ENCODE data around the gene MYO10. TPM values are rescaled to one million over a fixed set of nuclear protein-coding genes. Genes with fewer than 3 reads are reported as not detected.

The MYO10 gene
- total RNA-seq, 2 donors from 2014 or later, result 24.7 to 77.0 TPM

DNA sequence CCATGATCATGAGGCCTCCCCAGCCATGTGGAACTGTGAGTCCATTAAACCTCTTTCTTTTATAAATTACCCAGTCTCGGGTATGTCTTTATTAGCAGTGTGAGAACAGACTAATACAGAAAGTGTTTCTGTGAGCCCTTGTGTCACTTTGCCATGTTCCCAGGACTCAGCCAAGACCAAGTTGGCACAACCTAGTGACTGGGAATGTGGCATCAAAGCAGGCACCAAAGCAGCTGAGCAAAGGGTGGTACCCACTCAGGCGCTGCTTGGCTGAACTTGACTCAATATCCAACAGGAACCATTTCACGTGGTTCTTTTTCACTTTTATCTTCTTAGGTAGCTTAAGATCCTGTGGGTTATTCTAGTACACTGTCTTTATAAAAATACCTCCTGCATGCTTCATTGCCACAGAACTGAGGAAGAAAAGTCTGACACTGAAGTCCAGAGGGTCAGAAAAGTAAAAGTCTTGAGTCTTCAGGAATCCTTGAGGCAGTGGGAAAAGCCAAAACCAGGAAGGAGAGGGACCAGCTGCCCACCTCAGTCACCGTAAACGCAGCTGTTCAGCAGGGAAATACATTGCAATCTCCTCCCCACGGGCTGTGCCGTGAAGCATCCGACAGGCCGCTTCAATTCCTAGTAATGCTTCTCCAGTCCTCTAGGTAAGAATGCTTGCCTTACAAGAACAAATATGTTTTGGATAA is 228.8 kb downstream of the MYO10 start:
- Histone ChIP-seq H3K36me3 (no peaks in the 10 kb centered on the region), H3K27me3 (replicated peaks; ENCODE audit: insufficient read depth) (no peaks in the 10 kb centered on the region), H3K9me3 (no peaks in the 10 kb centered on the region), H3K4me1 (replicated peaks) (no peaks in the 10 kb centered on the region), H3K27ac (no peak overlapping the region), H3K4me3 (no peak overlapping the region)
- no peak for TF ChIP-seq POLR2AphosphoS5 (IDR thresholded peaks at IDR 0.05)
- TF ChIP-seq POLR2A (IDR thresholded peaks at IDR 0.05), result no peak
- TF ChIP-seq, protein P1, sequence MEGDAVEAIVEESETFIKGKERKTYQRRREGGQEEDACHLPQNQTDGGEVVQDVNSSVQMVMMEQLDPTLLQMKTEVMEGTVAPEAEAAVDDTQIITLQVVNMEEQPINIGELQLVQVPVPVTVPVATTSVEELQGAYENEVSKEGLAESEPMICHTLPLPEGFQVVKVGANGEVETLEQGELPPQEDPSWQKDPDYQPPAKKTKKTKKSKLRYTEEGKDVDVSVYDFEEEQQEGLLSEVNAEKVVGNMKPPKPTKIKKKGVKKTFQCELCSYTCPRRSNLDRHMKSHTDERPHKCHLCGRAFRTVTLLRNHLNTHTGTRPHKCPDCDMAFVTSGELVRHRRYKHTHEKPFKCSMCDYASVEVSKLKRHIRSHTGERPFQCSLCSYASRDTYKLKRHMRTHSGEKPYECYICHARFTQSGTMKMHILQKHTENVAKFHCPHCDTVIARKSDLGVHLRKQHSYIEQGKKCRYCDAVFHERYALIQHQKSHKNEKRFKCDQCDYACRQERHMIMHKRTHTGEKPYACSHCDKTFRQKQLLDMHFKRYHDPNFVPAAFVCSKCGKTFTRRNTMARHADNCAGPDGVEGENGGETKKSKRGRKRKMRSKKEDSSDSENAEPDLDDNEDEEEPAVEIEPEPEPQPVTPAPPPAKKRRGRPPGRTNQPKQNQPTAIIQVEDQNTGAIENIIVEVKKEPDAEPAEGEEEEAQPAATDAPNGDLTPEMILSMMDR (IDR thresholded peaks at IDR 0.05), result no peak
- no peak for DNase-seq (ENCODE audit: low spot score)
- intact Hi-C loops (cut with DNase I), result no loop called here
- 89% methylated on average over 9 of the region's 9 CpGs for WGBS

DNA sequence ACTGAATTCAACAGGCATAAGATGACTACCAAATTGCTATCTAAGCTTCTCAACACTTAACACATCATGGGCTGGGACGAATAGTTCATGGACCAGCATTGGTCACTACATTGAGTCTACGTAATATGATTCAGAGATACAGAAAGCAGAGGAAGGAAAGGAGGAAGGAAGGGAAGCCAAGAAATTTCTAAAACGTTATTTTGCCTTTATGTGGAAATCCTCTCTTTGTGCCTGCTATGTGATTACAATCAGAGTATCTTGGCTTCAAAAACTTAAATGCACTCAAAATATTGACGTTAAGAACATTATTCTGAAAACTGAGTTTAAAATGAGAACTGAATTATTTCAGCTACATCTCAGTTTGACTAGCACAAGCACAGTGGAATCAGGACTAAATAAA is 231.1 kb downstream of the MYO10 start:
- no peaks in the 10 kb centered on the region for H3K9me3 ChIP-seq
- DNase-seq (ENCODE audit: low spot score), result no peak
- WGBS, result 58% methylated on average over 4 of the region's 4 CpGs
- no peaks in the 10 kb centered on the region for H3K36me3 ChIP-seq
- H3K27me3 ChIP-seq (replicated peaks; ENCODE audit: insufficient read depth), result no peaks in the 10 kb centered on the region
- no peaks in the 10 kb centered on the region for H3K4me1 ChIP-seq (replicated peaks)
- H3K27ac ChIP-seq, result no peak overlapping the region
- H3K4me3 ChIP-seq, result no peak overlapping the region
- intact Hi-C loops (cut with DNase I), result no loop called here
- TF ChIP-seq, protein P1 (IDR thresholded peaks at IDR 0.05), result no peak
- no peak for TF ChIP-seq POLR2A (IDR thresholded peaks at IDR 0.05)
- TF ChIP-seq POLR2AphosphoS5 (IDR thresholded peaks at IDR 0.05), result no peak

DNA sequence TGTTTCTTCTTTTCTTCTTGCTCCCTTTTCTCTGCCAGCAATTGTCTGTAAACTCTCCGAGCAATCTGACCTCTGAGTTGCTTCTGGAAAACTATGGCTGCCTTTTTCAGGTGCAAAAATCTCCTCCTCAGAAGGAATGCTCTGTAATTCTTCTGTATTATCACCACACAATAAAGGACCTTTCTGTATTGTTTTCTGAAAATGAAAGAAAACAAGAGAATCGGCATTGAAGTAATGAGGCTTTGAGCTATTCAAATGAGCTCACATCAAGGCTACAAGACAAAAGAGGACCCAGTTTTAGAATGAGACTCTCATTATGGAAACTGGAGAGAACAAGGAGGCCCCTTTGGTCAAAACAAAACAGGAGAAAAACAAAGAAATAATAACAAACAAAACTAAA is 233.1 kb downstream of the MYO10 start:
- Histone ChIP-seq H3K27ac (no peak overlapping the region), H3K36me3 (no peaks in the 10 kb centered on the region), H3K9me3 (no peaks in the 10 kb centered on the region), H3K4me1 (replicated peaks) (no peaks in the 10 kb centered on the region), H3K27me3 (replicated peaks; ENCODE audit: insufficient read depth) (no peaks in the 10 kb centered on the region), H3K4me3 (no peak overlapping the region)
- no peak for DNase-seq (ENCODE audit: low spot score)
- intact Hi-C loops (cut with DNase I), result no loop called here
- no peak for TF ChIP-seq POLR2A (IDR thresholded peaks at IDR 0.05)
- TF ChIP-seq POLR2AphosphoS5 (IDR thresholded peaks at IDR 0.05), result no peak
- WGBS, result 55% methylated on average over 2 of the region's 2 CpGs

DNA sequence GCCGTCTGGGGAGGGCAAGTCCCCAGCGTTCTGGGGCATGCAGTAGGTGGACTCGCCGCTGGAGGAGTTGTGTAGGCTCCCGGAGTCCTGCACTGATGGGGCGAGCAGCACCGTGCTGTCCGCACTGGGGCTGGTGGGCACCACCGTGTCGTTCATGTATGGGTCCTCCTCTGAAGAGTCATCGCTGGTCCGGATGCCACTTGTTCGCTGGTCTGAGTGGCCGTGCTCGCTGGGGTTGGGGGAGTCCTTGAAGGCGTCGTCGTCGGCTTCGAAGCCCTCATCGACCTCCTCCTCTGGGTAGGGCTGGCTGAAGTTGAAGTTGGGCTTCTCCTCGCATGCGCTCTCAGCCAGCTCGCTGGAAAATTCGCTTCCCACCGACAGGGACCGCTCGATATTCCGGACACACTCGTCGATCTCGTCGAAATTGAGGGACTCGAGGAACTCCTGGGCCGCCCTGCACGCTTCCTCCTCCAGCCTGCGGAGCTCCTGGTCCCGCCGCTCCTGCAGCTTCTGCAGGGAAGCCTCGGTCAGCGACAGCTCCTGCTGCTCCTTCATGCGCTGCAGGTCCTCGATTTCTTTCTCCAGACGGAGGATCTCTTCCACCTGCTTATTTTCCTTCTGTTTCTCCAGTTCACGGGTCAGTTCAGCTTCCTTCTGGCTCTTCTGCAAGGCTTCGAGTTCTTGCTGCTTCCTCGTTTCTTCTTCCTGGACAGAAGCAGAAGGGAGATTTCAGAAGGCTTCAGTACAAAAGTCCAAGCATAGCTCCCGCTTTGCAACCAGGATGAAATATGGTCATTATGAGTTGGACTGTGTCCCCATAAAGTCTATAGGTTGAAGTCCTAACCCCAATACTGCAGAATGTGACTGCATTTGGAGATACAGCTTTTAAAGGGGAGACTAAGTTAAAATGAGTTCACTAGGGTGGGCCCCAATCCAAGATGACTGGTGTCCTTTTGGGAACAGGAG is 234.7 kb downstream of the MYO10 start:
- TF ChIP-seq POLR2AphosphoS5 (IDR thresholded peaks at IDR 0.05) (no peak), POLR2A (IDR thresholded peaks at IDR 0.05) (no peak)
- TF ChIP-seq, protein P1 (IDR thresholded peaks at IDR 0.05), result no peak
- Histone ChIP-seq H3K4me3 (no peak overlapping the region), H3K27me3 (replicated peaks; ENCODE audit: insufficient read depth) (no peaks in the 10 kb centered on the region), H3K9me3 (no peaks in the 10 kb centered on the region), H3K4me1 (replicated peaks) (no peaks in the 10 kb centered on the region), H3K36me3 (no peaks in the 10 kb centered on the region), H3K27ac (no peak overlapping the region)
- WGBS, result 97% methylated on average over 47 of the region's 48 CpGs
- no peak for DNase-seq (ENCODE audit: low spot score)
- intact Hi-C loops (cut with DNase I), result no loop called here

DNA sequence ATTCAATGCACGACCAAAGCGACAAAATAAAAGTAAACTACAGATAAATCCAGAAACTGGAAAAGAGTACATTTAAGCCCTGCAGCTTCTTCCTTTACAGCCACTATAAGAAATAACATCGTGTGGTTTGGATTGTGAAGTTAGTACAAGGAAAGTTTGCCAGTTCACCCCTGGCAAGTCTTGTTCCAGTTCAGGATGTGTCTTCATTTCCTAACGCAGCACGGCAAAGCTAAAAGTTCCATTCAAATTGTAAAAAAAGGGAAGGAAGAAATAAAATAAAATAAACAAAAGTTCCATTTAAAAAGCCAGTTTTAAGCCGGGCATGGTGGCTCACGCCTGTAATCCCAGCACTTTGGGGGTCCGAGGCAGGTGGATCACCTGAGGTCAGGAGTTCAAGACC is 236.0 kb downstream of the MYO10 start:
- H3K36me3 ChIP-seq, result no peaks in the 10 kb centered on the region
- no peaks in the 10 kb centered on the region for H3K9me3 ChIP-seq
- H3K4me1 ChIP-seq (replicated peaks), result no peaks in the 10 kb centered on the region
- TF ChIP-seq, protein P1 (IDR thresholded peaks at IDR 0.05), result no peak
- TF ChIP-seq POLR2A (IDR thresholded peaks at IDR 0.05) (no peak), POLR2AphosphoS5 (IDR thresholded peaks at IDR 0.05) (no peak)
- no peak overlapping the region for H3K4me3 ChIP-seq
- H3K27me3 ChIP-seq (replicated peaks; ENCODE audit: insufficient read depth), result no peaks in the 10 kb centered on the region
- DNase-seq (ENCODE audit: low spot score), result no peak
- H3K27ac ChIP-seq, result no peak overlapping the region
- 62% methylated on average over 8 of the region's 8 CpGs for WGBS
- intact Hi-C loops (cut with DNase I), result no loop called here
